Measurements from ENCODE around the gene DOK7. TPM values are rescaled to one million over a fixed set of nuclear protein-coding genes. Genes with fewer than 3 reads are reported as not detected.
"Not testable (repeated sequence)": the region's sequence is repeated elsewhere in the genome, so short reads cannot be mapped to it uniquely, and the experiment has no call there.

Gene DOK7
- total and polyA plus RNA-seq, 9 donors = 0.19 to 33.4 (median 2.2) TPM; not detected in 3

DNA sequence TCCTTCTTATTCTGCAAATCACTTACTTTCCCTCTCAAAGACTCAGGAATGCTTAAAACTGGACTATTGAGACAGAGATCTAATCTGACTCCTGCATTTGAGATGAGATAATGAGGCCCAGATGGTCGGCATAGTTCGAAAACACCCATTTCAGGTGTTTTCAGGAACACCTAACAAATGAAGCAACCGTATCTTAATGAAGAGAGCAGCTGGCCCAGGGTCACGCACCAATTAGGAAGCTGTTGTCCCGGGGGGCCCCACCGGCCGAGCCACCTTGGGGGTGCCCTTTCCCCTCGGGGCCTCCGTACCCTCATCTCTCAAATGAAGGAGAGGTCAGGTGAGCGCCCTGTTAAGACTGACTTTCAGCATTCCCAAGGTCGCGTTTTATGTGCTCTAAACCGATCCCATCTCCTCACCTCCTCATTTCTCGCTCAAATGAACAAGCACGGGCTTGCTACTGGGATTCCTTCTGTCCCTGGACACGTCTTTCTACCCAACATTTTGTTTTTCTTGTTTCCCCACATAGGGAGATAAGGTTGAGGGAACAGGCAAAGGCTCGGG is 68.3 kb downstream of the DOK7 start:
- WGBS, 3 donors = 7 to 10% (median 8%) methylated on average over 17 of the region's 17 CpGs
- H3K36me3 ChIP-seq = no peaks in the 10 kb centered on the region
- H3K9me3 ChIP-seq = no peaks in the 10 kb centered on the region
- peak overlapping the region; percentile 87 for H3K4me3 ChIP-seq
- no peak for DNase-seq
- no peaks in the 10 kb centered on the region for H3K27me3 ChIP-seq
- H3K4me1 ChIP-seq (ENCODE audit: insufficient read depth) = peaks cover 13% of the 10 kb centered on the region
- H3K27ac ChIP-seq = no peak overlapping the region
- TF ChIP-seq, protein P1, sequence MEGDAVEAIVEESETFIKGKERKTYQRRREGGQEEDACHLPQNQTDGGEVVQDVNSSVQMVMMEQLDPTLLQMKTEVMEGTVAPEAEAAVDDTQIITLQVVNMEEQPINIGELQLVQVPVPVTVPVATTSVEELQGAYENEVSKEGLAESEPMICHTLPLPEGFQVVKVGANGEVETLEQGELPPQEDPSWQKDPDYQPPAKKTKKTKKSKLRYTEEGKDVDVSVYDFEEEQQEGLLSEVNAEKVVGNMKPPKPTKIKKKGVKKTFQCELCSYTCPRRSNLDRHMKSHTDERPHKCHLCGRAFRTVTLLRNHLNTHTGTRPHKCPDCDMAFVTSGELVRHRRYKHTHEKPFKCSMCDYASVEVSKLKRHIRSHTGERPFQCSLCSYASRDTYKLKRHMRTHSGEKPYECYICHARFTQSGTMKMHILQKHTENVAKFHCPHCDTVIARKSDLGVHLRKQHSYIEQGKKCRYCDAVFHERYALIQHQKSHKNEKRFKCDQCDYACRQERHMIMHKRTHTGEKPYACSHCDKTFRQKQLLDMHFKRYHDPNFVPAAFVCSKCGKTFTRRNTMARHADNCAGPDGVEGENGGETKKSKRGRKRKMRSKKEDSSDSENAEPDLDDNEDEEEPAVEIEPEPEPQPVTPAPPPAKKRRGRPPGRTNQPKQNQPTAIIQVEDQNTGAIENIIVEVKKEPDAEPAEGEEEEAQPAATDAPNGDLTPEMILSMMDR (IDR thresholded peaks at IDR 0.05) = no peak
- no peak for TF ChIP-seq POLR2A (IDR thresholded peaks at IDR 0.05)
- no peak for TF ChIP-seq EP300 (IDR thresholded peaks at IDR 0.05)
- intact Hi-C loops (cut with DNase I) = no loop called here

DNA sequence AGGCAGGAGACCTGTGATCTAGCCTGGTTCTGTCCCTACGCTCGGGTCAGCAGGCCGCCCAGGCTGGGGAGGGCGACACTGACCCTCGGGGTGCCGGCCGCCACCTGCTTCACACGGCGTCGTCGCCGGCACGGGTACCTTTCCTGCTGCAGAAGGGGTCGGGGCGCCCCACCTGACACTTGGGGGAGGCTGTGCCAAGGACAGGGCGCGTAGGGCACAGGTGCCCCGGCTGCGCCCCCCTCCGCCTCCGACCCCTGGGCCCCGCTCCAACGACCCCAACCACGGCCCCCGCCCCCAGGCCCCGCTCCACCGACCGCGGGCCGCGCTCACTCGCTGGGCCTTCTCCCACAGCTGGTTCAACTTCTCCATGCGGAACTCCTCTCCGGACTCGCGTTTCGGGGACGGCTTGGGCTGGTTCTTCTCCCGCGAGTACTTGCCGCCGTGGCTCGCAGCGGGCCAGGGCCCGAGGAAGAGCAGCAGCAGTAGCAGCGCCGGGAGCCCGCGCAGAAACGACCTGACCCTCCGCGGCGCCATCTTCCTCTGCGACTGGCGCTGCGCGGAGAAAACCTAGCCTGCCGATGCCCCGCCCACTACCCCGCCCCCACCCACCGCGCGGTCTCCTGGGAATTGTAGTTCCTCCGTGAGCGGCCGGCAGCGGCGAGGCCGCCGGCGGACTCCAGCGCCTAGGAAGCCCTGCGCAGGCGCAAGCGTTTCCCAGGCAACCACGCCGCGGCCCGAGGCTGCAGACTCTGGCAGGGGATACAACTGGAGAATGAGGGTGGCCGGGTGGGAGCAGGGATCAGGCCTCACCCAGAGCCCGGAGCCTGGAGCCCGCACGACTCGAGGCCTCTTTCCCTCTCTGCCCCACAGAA is 69.0 kb downstream of the DOK7 start, which contains the start of gene LRPAP1:
Gene LRPAP1, minus strand, starts transcription at position 544 of the 872 bp plus-strand sequence. Its CDS starts 10 bp downstream, at position 534.
- intact Hi-C loops (cut with DNase I) = no loop called here

DNA sequence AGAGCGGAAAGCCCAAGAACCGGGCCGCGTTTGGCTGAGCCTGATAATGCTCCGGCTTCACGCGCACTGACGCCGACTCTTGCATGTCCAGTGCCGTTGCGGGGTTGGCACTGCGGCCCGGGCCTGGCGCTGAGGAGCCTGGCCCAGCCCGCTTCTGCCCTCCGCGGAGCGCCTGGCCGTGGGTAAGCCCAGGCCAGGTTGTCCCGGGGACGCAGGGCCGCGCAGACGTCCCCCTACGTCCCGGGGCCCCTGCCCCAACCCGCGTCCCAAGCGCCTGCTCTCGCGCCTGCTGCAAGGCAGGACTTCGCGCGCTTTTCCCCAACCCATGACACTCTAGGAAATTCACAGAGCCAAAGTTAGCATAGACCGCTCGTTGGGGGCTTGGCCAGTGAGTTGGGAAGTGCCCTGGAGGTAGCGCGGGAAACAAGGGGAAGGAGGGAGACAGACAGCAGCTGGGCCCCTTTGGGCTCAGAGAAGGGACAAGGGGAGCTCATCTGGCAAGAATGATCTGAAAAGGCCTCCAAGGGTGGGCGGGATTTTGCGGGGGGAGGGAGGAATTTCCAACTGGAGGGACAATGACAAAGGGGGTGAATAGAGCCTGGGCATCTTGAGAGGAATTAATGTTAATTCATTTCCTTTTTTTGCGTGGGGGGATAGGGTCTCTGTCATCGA is 69.8 kb downstream of the DOK7 start:
- H3K36me3 ChIP-seq = no peaks in the 10 kb centered on the region
- peak overlapping the region; percentile 87 for H3K4me3 ChIP-seq
- peak overlapping the region in 1 of 2 donors; percentile 31 for H3K27ac ChIP-seq
- H3K27me3 ChIP-seq = no peaks in the 10 kb centered on the region
- TF ChIP-seq POLR2A (IDR thresholded peaks at IDR 0.05) (no peak), EP300 (IDR thresholded peaks at IDR 0.05) (no peak)
- TF ChIP-seq, protein P1 (IDR thresholded peaks at IDR 0.05) = no peak
- H3K4me1 ChIP-seq (ENCODE audit: insufficient read depth) = peaks cover 13% of the 10 kb centered on the region
- no peak for DNase-seq
- 14 to 16% (median 15%) methylated on average over 40 to 42 of the region's 42 CpGs for WGBS, 3 donors
- intact Hi-C loops (cut with DNase I) = no loop called here
- H3K9me3 ChIP-seq = no peaks in the 10 kb centered on the region

More for the DNA sequence above, 69.0 kb downstream of the DOK7 start, which contains the start of gene LRPAP1:
- H3K27me3 ChIP-seq = no peaks in the 10 kb centered on the region
- no peaks in the 10 kb centered on the region for H3K9me3 ChIP-seq
- H3K4me3 ChIP-seq = peak within 1 kb of the TSS; percentile 87
- TF ChIP-seq POLR2A (IDR thresholded peaks at IDR 0.05) (peak; percentile 80), EP300 (IDR thresholded peaks at IDR 0.05) (no peak)
- TF ChIP-seq, protein P1 (IDR thresholded peaks at IDR 0.05) = no peak
- H3K4me1 ChIP-seq (ENCODE audit: insufficient read depth) = peaks cover 13% of the 10 kb centered on the region
- DNase-seq = peak; percentile 91 to 96 (median 96)
- 0% methylated on average over 43 to 84 of the region's 84 CpGs for WGBS, 3 donors
- no peaks in the 10 kb centered on the region for H3K36me3 ChIP-seq
- H3K27ac ChIP-seq = peak within 1 kb of the TSS; percentile 31 to 46

DNA sequence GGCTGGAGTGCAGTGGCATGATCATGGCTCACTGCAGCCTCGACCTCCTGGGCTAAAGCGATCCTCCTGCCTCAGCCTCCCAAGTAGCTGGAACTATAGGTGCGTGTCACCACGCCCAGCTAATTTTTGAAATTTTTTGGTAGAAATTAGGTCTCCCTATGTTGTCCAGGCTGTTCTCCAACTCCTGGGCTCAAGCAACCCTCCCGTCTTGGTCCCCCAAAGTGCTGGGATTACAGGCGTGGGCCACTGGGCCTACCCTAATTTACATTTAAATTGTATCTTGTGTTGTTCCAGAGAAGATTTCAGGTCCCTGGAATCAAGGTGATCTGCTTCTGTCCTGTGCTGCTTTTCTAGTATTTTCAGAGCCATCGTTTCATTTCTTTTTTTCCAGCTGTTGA is 70.3 kb downstream of the DOK7 start:
- 94 to 95% (median 94%) methylated on average over 7 of the region's 7 CpGs for WGBS, 3 donors
- peak in 1 of 5 donors; percentile 22 for DNase-seq
- intact Hi-C loops (cut with DNase I) = no loop called here

DNA sequence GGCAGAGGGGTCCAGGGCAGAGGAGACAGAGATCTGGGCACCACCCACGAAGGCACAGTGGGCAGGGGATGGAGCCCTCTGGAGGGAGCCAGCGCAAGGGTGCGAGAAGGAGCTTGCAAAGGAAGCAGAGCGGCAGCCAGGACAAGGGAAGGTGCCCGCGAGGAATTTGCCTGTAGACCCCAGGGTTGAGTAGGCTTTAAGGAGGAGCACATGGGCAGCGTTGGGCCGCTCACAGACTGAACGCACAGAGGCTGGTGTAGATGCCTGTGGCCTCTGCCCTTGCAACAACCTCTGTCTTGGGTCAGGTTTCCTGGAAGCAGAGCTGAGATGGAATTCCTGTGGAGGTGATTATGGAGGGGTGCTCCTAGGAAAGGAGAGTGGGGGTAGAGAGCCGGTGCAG is 72.7 kb downstream of the DOK7 start:
- WGBS, 3 donors = 80 to 93% (median 85%) methylated on average over 10 of the region's 10 CpGs

More for the DNA sequence above, 70.3 kb downstream of the DOK7 start:
- H3K27me3 ChIP-seq = no peaks in the 10 kb centered on the region
- peaks cover 13% of the 10 kb centered on the region for H3K4me1 ChIP-seq (ENCODE audit: insufficient read depth)
- TF ChIP-seq EP300 (IDR thresholded peaks at IDR 0.05) = no peak
- TF ChIP-seq POLR2A (IDR thresholded peaks at IDR 0.05) = no peak
- TF ChIP-seq, protein P1 (IDR thresholded peaks at IDR 0.05) = no peak
- no peak overlapping the region for H3K27ac ChIP-seq
- no peaks in the 10 kb centered on the region for H3K36me3 ChIP-seq
- no peak overlapping the region for H3K4me3 ChIP-seq
- H3K9me3 ChIP-seq = no peaks in the 10 kb centered on the region

DNA sequence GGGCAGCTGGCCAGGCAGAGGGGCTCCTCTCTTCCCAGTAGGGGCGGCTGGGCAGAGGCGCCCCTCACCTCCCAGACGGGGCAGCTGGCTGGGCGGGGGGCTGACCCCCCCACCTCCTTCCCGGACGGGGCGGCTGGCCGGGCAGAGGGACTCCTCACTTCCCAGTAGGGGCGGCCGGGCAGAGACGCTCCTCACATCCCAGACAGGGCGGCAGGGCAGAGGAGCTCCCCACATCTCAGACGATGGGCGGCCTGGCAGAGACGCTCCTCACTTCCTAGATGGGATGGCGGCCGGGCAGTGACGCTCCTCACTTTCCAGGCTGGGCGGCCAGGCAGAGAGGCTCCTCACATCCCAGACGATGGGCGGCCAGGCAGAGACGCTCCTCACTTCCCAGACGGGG is 75.8 kb downstream of the DOK7 start:
- intact Hi-C loops (cut with DNase I); H3K36me3 ChIP-seq; H3K4me3 ChIP-seq; H3K27me3 ChIP-seq; H3K27ac ChIP-seq; H3K4me1 ChIP-seq (ENCODE audit: insufficient read depth); DNase-seq; H3K9me3 ChIP-seq: not testable (repeated sequence)
- WGBS, 3 donors = 90 to 100% (median 94%) methylated on average over 6 to 23 of the region's 23 CpGs

More for the DNA sequence above, 72.7 kb downstream of the DOK7 start:
- H3K27ac ChIP-seq; H3K27me3 ChIP-seq; H3K4me1 ChIP-seq (ENCODE audit: insufficient read depth); H3K9me3 ChIP-seq; H3K4me3 ChIP-seq; H3K36me3 ChIP-seq; intact Hi-C loops (cut with DNase I): not testable (repeated sequence)
- peak in 1 of 5 donors; percentile 18 for DNase-seq

DNA sequence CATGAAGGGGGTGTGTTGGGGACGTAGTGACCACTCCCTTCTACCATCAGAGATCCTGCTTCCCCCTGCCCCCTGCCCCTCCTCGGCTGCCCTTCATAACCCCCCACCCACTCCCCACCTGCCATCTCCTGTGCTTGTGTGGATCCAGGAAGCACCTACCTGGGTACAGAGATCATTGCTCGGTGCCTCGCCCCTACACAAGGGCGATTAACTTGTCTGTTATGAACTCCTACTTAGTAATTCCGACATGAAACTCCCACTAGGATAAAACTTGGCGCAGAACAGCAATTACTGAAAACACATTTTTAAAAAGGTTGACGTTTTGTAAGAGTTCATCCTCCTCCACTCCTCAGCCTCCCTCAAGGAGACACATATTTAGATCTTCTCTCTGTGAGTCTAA is 80.3 kb downstream of the DOK7 start:
- H3K27me3 ChIP-seq; H3K27ac ChIP-seq; H3K9me3 ChIP-seq; DNase-seq; intact Hi-C loops (cut with DNase I); H3K36me3 ChIP-seq; H3K4me1 ChIP-seq (ENCODE audit: insufficient read depth); H3K4me3 ChIP-seq: not testable (repeated sequence)
- 8 to 19% (median 18%) methylated on average over 6 to 8 of the region's 8 CpGs for WGBS, 3 donors
